Mucosa of stomach (tissue), 1 donor: ENCODE data around the gene POU2F3.

ENCODE experiments used
- H3K27me3 ChIP-seq: one replicate; pipeline ENCODE4 v1.7.0; 2013; ENCODE audit warnings: mild to moderate bottlenecking, low read length; ENCODE audit not compliant: control insufficient read depth, insufficient read depth
- H3K36me3 ChIP-seq: one replicate; pipeline ENCODE4 v1.7.0; 2013; ENCODE audit warnings: low read length; ENCODE audit not compliant: control insufficient read depth, insufficient read depth
- H3K4me1 ChIP-seq: one replicate; pipeline ENCODE4 v1.7.0; 2013; ENCODE audit warnings: mild to moderate bottlenecking, low read length; ENCODE audit not compliant: control insufficient read depth, insufficient read depth
- H3K4me3 ChIP-seq: one replicate; pipeline ENCODE4 v1.7.0; 2013; ENCODE audit warnings: low read length
- H3K9ac ChIP-seq: one replicate; pipeline ENCODE4 v1.7.0; 2013; ENCODE audit warnings: mild to moderate bottlenecking, low read length, moderate library complexity
- H3K9me3 ChIP-seq: one replicate; pipeline ENCODE4 v1.7.0; 2013; ENCODE audit warnings: mild to moderate bottlenecking, low read length, moderate library complexity; ENCODE audit not compliant: control insufficient read depth
- donor health status: Pancreatic carcinoma.

The POU2F3 gene

DNA sequence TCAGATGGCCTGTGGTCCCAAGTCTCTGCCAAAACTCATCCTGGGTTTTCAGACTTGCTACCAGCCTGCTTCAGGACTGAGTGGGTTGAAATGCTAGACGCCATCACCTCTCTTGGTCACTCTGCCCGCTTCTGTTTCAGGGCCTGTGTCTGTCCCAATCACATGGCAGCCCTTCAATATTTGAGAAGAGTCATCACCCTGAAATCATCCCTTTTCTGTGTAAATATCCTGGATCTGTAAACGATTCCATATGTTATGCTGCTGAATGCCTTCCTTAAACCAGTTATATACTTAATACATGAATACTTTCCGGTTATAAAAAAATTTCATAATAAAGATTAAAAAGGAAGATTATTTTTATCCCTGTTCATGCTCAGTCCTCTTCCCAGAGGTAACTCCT lies 45.3 kb downstream of the POU2F3 start:
- Histone ChIP-seq H3K4me1 (no peaks in the 10 kb centered on the region), H3K9me3 (no peaks in the 10 kb centered on the region), H3K9ac (no peak overlapping the region), H3K36me3 (no peaks in the 10 kb centered on the region), H3K27me3 (no peaks in the 10 kb centered on the region), H3K4me3 (no peak overlapping the region)

DNA sequence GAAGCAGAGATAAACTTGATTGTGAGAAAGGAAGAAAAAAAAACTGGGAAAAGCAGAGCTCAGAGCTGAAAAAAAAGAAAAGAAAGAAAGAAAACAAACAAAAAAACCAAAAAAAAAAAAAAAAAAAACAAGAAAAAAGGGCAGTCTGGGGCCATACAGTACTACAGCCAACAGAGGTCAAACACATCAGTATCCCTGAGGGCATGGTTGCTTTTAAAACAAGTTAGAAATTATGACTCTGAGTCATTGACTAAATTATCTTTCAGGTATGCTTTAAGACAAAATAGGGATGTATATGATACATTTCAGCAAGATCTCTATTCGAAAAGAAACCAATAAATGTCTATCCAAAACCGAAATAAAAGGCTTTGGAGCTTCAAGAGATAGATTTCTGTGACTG lies 48.1 kb downstream of the POU2F3 start:
- no peaks in the 10 kb centered on the region for H3K9me3 ChIP-seq
- no peak overlapping the region for H3K9ac ChIP-seq
- peaks cover 8% of the 10 kb centered on the region for H3K4me1 ChIP-seq
- H3K4me3 ChIP-seq: no peak overlapping the region
- H3K36me3 ChIP-seq: no peaks in the 10 kb centered on the region
- no peaks in the 10 kb centered on the region for H3K27me3 ChIP-seq

DNA sequence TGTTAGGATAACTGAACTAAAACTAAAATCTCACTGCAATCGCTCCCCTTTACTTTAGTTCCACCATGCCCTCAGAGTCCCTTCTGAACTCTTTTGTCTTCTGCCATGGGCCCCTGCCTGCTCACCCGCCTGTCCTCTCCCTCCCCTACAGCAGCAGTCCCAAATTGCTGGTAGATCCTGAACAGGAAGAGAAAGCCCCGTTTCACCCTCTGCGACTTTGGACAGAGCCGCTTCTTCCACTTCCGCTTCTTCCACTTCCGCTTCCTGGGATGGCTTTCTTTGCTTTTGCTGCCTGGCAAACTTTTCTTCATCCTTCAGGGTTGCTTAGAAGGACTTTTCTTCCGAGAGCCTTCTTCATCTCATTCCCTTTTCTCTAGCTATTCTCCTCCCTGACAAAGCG lies 49.5 kb downstream of the POU2F3 start:
- no peaks in the 10 kb centered on the region for H3K27me3 ChIP-seq
- H3K9me3 ChIP-seq: no peaks in the 10 kb centered on the region
- H3K4me1 ChIP-seq: peaks cover 8% of the 10 kb centered on the region
- no peak overlapping the region for H3K4me3 ChIP-seq
- no peak overlapping the region for H3K9ac ChIP-seq
- no peaks in the 10 kb centered on the region for H3K36me3 ChIP-seq

DNA sequence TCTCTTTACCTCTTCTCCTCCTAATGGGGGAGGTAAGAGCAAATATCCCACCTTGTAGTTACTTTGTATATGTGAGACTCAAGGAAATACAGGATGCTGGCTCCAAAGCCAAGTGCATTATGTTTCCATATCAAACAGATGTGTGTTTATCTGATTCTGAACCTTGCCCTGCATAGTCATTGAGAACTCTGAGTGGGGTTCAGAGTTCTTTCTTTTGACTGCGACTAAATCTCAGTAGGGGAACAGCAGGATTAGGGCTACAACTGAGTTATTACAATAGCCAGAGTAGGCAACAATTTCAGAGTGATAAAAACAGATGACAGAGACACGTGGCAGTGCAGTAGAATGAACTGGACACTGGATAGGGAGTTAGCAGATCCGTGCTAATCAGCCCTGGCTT lies 51.0 kb downstream of the POU2F3 start:
- H3K9ac ChIP-seq: no peak overlapping the region
- no peaks in the 10 kb centered on the region for H3K36me3 ChIP-seq
- H3K27me3 ChIP-seq: peaks cover 3% of the 10 kb centered on the region
- H3K4me3 ChIP-seq: no peak overlapping the region
- no peaks in the 10 kb centered on the region for H3K9me3 ChIP-seq
- H3K4me1 ChIP-seq: peaks cover 8% of the 10 kb centered on the region

DNA sequence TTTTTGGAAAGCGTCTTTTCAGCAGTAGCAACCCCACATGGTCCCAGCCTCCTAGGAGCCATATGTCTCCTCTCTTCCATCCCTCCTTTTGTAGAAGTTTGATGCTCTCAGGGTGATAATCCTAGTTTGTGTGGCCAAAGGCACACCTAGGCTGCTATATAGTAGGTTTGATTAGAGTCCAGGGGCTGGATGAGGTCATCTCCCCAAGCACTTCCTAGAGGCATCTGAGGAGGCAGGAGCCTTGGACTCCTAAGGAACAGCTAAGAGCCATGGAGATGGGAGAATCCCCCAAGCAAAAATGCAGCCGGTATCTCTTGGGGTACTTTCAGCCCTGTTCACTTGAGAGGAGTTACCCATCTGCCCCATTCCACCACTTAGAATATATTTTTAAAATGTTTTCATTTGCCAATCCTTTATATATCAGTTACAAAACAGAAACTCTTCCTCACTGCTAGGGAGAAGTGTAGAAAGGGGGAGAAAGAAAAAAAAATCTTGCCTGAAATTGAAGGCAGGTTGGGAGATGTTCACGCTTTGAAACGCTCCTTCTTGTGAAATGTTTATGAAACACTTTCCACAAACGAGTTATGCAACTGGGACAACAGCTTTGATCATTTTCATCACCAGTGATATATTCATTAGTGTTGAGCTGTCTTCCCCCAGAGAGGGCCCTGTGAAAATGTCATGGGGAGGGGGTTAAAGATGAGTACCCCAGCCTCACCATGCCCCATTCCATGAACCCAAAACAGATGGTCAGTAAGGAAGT lies 53.3 kb downstream of the POU2F3 start:
- H3K36me3 ChIP-seq: no peaks in the 10 kb centered on the region
- H3K4me3 ChIP-seq: no peak overlapping the region
- H3K9me3 ChIP-seq: no peaks in the 10 kb centered on the region
- no peak overlapping the region for H3K9ac ChIP-seq
- H3K4me1 ChIP-seq: peaks cover 8% of the 10 kb centered on the region
- peaks cover 3% of the 10 kb centered on the region for H3K27me3 ChIP-seq

- Histone ChIP-seq H3K36me3 (no peaks in the 10 kb centered on the region), H3K4me1 (peaks cover 8% of the 10 kb centered on the region), H3K4me3 (no peak overlapping the region), H3K9me3 (no peaks in the 10 kb centered on the region), H3K9ac (no peak overlapping the region), H3K27me3 (peaks cover 3% of the 10 kb centered on the region)
Measured at GRCh38 chr11:120294096-120294495, 54.2 kb downstream of the POU2F3 start.

GRCh38 chr11:120295099-120295498 lies 55.2 kb downstream of the POU2F3 start:
- peaks cover 12% of the 10 kb centered on the region for H3K4me1 ChIP-seq
- H3K36me3 ChIP-seq: no peaks in the 10 kb centered on the region
- H3K9me3 ChIP-seq: no peaks in the 10 kb centered on the region
- H3K9ac ChIP-seq: no peak overlapping the region
- H3K4me3 ChIP-seq: no peak overlapping the region
- peaks cover 3% of the 10 kb centered on the region for H3K27me3 ChIP-seq

- H3K9ac ChIP-seq: no peak overlapping the region
- H3K4me1 ChIP-seq: peaks cover 9% of the 10 kb centered on the region
- no peak overlapping the region for H3K4me3 ChIP-seq
- peaks cover 3% of the 10 kb centered on the region for H3K27me3 ChIP-seq
- no peaks in the 10 kb centered on the region for H3K36me3 ChIP-seq
- no peaks in the 10 kb centered on the region for H3K9me3 ChIP-seq
Measured at GRCh38 chr11:120296554-120296953, 56.6 kb downstream of the POU2F3 start.

DNA sequence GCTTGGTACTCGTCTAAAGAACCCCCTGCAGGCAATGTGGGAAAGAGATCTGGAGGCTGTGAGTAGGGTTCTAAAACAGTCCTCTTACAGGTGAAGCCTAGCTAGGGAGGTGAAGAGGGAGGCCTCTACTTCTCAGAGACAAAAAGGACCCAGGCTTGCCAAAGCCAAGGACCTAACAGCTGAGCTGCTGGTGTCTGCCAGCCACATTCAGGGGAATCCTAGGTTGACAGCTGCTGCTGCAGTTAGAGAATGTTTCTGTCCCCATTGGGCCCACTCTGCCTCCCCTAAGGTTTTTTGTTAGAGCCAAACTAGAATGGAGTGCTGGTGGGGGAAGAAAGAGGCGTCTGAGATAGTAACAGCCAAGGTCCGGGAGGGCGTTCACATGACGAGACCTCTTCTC lies 58.5 kb downstream of the POU2F3 start:
- Histone ChIP-seq H3K27me3 (peaks cover 3% of the 10 kb centered on the region), H3K36me3 (no peaks in the 10 kb centered on the region), H3K4me3 (no peak overlapping the region), H3K9ac (no peak overlapping the region), H3K4me1 (peaks cover 27% of the 10 kb centered on the region), H3K9me3 (no peaks in the 10 kb centered on the region)

GRCh38 chr11:120302001-120302805 lies 62.3 kb downstream of the POU2F3 start:
- Histone ChIP-seq H3K27me3 (no peaks in the 10 kb centered on the region), H3K9me3 (no peaks in the 10 kb centered on the region), H3K4me1 (peaks cover 62% of the 10 kb centered on the region), H3K9ac (peak overlapping the region; percentile 64), H3K4me3 (peak overlapping the region; percentile 1), H3K36me3 (no peaks in the 10 kb centered on the region)

- H3K36me3 ChIP-seq: no peaks in the 10 kb centered on the region
- H3K9me3 ChIP-seq: no peaks in the 10 kb centered on the region
- no peak overlapping the region for H3K9ac ChIP-seq
- H3K4me1 ChIP-seq: peaks cover 62% of the 10 kb centered on the region
- peak overlapping the region; percentile 1 for H3K4me3 ChIP-seq
- no peaks in the 10 kb centered on the region for H3K27me3 ChIP-seq
Measured at GRCh38 chr11:120303004-120303637, 63.2 kb downstream of the POU2F3 start.

GRCh38 chr11:120304526-120304925 lies 64.6 kb downstream of the POU2F3 start:
- Histone ChIP-seq H3K4me1 (peaks cover 62% of the 10 kb centered on the region), H3K36me3 (no peaks in the 10 kb centered on the region), H3K4me3 (no peak overlapping the region), H3K27me3 (no peaks in the 10 kb centered on the region), H3K9me3 (no peaks in the 10 kb centered on the region), H3K9ac (no peak overlapping the region)
